RPMI7951 (cell line): ENCODE measurements around the gene BRD1. TPM values are rescaled to one million over a fixed set of nuclear protein-coding genes. Genes with fewer than 3 reads are reported as not detected.
"Not testable (repeated sequence)": the region's sequence is repeated elsewhere in the genome, so short reads cannot be mapped to it uniquely, and the experiment has no call there.

ENCODE experiments used
- DNase-seq: peaks from one replicate; pipeline ENCODE4 v3.0.0-alpha.2; 2012; ENCODE audit warnings: low read depth
- total RNA-seq: library from RNA; depleted of rRNA; stranded (reverse); fragments of >200 nt; shearing (Covaris generic); gene quantifications from 2 replicates; pipeline ENCODE4 v1.2.3, GENCODE V29; 2014

BRD1 gene
- total RNA-seq, 1 experiment from 2014 or later: 7.2 TPM

GRCh38 chr22:49853981-49854831 lies 26.5 kb upstream of the BRD1 start:
- DNase-seq: peak; percentile 30

- DNase-seq: peak; percentile 91
These were observed 25.5 kb upstream of the BRD1 start, which contains the start of gene ZBED4 for GRCh38 chr22:49852898-49853894. TSS of gene ZBED4 (plus strand) at chr22:49853844. CDS start at chr22:49883663, 29,819 bp downstream.

GRCh38 chr22:49852568-49852897 lies 24.9 kb upstream of the BRD1 start:
- not testable (repeated sequence) for DNase-seq

- no peak for DNase-seq
These were observed 23.5 kb upstream of the BRD1 start for GRCh38 chr22:49850959-49851802.

- no peak for DNase-seq
These were observed 22.6 kb upstream of the BRD1 start for GRCh38 chr22:49850021-49850911.

- DNase-seq: no peak
These were observed 21.7 kb upstream of the BRD1 start for GRCh38 chr22:49849161-49850020.

- no peak for DNase-seq
These were observed 21.1 kb upstream of the BRD1 start for GRCh38 chr22:49848690-49849160.

GRCh38 chr22:49847751-49848689 lies 20.3 kb upstream of the BRD1 start:
- no peak for DNase-seq

GRCh38 chr22:49845666-49846459 lies 18.2 kb upstream of the BRD1 start:
- DNase-seq: no peak

- DNase-seq: no peak
These were observed 17.6 kb upstream of the BRD1 start for GRCh38 chr22:49845241-49845640.

GRCh38 chr22:49838771-49839717 lies 11.4 kb upstream of the BRD1 start:
- no peak for DNase-seq

- DNase-seq: no peak
These were observed 5.8 kb upstream of the BRD1 start for GRCh38 chr22:49833340-49834007.

GRCh38 chr22:49829044-49829853 lies 1.6 kb upstream of the BRD1 start:
- DNase-seq: no peak

- DNase-seq: no peak
These were observed 909 bp upstream of the BRD1 start for GRCh38 chr22:49828599-49828965.
